GM18499 (cell line): ENCODE measurements around the gene VPS13D.
"Not testable (repeated sequence)": the region's sequence is repeated elsewhere in the genome, so short reads cannot be mapped to it uniquely, and the experiment has no call there.

Experiments used
- ATAC-seq: cut with Tn5 transposase; IDR thresholded peaks from one replicate; pipeline ENCODE4 v1.9.1; 2021; ENCODE audit warnings: moderate number of reproducible peaks; ENCODE audit not compliant: insufficient read depth, unreplicated experiment

Gene VPS13D

GRCh38 chr1:12527564-12527963 lies 297.7 kb downstream of the VPS13D start:
- ATAC-seq = no peak

- no peak for ATAC-seq
Measured at GRCh38 chr1:12528021-12528852, 298.4 kb downstream of the VPS13D start.

- ATAC-seq = no peak
Measured at GRCh38 chr1:12529640-12530174, 299.9 kb downstream of the VPS13D start.

- ATAC-seq = no peak
Measured at GRCh38 chr1:12530462-12531178, 300.8 kb downstream of the VPS13D start.

- no peak for ATAC-seq
Measured at GRCh38 chr1:12531179-12531499, 301.3 kb downstream of the VPS13D start.

GRCh38 chr1:12532405-12533315 lies 302.8 kb downstream of the VPS13D start:
- ATAC-seq = no peak

- no peak for ATAC-seq
Measured at GRCh38 chr1:12536023-12536639, 306.3 kb downstream of the VPS13D start.

GRCh38 chr1:12537294-12537693 lies 307.5 kb downstream of the VPS13D start:
- no peak for ATAC-seq

GRCh38 chr1:12537906-12538461 lies 308.2 kb downstream of the VPS13D start:
- no peak for ATAC-seq

- ATAC-seq = not testable (repeated sequence)
Measured at GRCh38 chr1:12538536-12538935, 308.7 kb downstream of the VPS13D start.

GRCh38 chr1:12539320-12539704 lies 309.5 kb downstream of the VPS13D start:
- no peak for ATAC-seq

- ATAC-seq = no peak
Measured at GRCh38 chr1:12539705-12540579, 310.1 kb downstream of the VPS13D start.

- no peak for ATAC-seq
Measured at GRCh38 chr1:12540580-12541273, 310.9 kb downstream of the VPS13D start.

- no peak for ATAC-seq
Measured at GRCh38 chr1:12541274-12542137, 311.7 kb downstream of the VPS13D start.

- ATAC-seq = no peak
Measured at GRCh38 chr1:12542138-12542465, 312.3 kb downstream of the VPS13D start.

GRCh38 chr1:12542616-12543592 lies 313.1 kb downstream of the VPS13D start:
- no peak for ATAC-seq
